ENCODE data around the gene C19orf81.
"Not testable (repeated sequence)": the region's sequence is repeated elsewhere in the genome, so short reads cannot be mapped to it uniquely, and the experiment has no call there.

C19orf81 gene

GRCh38 chr19:50649433-50650391, at the start of gene C19orf81:
Gene C19orf81, plus strand, starts transcription at chr19:50649445. Its CDS starts 0 bp downstream, at chr19:50649445.
- no peak for DNase-seq

- DNase-seq, result no peak
These were observed 47.7 kb upstream of the C19orf81 start for GRCh38 chr19:50601407-50602088.

GRCh38 chr19:50602089-50602422, 47.2 kb upstream of the C19orf81 start:
- DNase-seq, result no peak

- no peak for DNase-seq
These were observed 46.7 kb upstream of the C19orf81 start for GRCh38 chr19:50602496-50602895.

GRCh38 chr19:50602935-50603334, 46.3 kb upstream of the C19orf81 start:
- no peak for DNase-seq

GRCh38 chr19:50604264-50605073, 44.8 kb upstream of the C19orf81 start:
- not testable (repeated sequence) for DNase-seq

- not testable (repeated sequence) for DNase-seq
These were observed 43.0 kb upstream of the C19orf81 start for GRCh38 chr19:50606059-50606836.

- no peak for DNase-seq
These were observed 41.9 kb upstream of the C19orf81 start for GRCh38 chr19:50607388-50607787.

GRCh38 chr19:50607874-50608785, 41.1 kb upstream of the C19orf81 start:
- DNase-seq, result peak; percentile 11 to 62 (median 25)

GRCh38 chr19:50612504-50613404, 36.5 kb upstream of the C19orf81 start:
- not testable (repeated sequence) for DNase-seq

- not testable (repeated sequence) for DNase-seq
These were observed 30.9 kb upstream of the C19orf81 start for GRCh38 chr19:50618379-50618778.

- DNase-seq, result not testable (repeated sequence)
These were observed 30.1 kb upstream of the C19orf81 start for GRCh38 chr19:50619184-50619583.

- DNase-seq, result not testable (repeated sequence)
These were observed 28.8 kb upstream of the C19orf81 start for GRCh38 chr19:50620394-50620906.

GRCh38 chr19:50624949-50625600, 24.2 kb upstream of the C19orf81 start:
- DNase-seq, result no peak

GRCh38 chr19:50626011-50626410, 23.2 kb upstream of the C19orf81 start:
- DNase-seq, result no peak

- no peak for DNase-seq
These were observed 22.4 kb upstream of the C19orf81 start for GRCh38 chr19:50626795-50627194.

- no peak for DNase-seq
These were observed 21.1 kb upstream of the C19orf81 start for GRCh38 chr19:50628146-50628545.

- DNase-seq, result no peak
These were observed 20.7 kb upstream of the C19orf81 start for GRCh38 chr19:50628551-50628950.

GRCh38 chr19:50629194-50629593, 20.1 kb upstream of the C19orf81 start:
- no peak for DNase-seq
